ENCODE data around the gene TLN1. TPM values are rescaled to one million over a fixed set of nuclear protein-coding genes. Genes with fewer than 3 reads are reported as not detected.

The TLN1 gene
- polyA plus RNA-seq, 6 donors from 2014 or later = 15.6 to 128 (median 42.4) TPM

DNA sequence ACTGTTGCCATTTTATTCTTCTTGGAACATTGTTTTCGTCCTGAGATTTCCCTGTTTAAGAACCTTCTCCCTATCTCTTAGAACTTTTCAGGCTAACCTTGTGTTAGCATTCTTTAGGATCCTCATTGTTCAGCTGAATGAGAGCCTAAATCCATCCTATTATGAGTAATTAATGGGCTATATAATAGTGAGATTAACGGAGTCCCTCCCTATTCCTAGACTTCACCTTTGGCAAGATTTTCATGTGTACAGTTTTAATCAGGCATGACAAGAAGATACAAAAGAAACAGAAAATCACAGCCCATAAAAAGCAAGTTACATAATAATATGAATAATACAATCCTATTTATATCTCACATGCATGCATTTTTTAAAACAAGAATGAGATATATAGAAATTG, 31.2 kb upstream of the TLN1 start:
- ATAC-seq (ENCODE audit: low read depth in 2 of 2) (no peak), DNase-seq (no peak)
- peak overlapping the region in 2 of 6 donors; percentile 41 to 56 for H3K27ac Mint-ChIP-seq
- no peaks in the 10 kb centered on the region for H3K36me3 Mint-ChIP-seq
- peak overlapping the region in 1 of 8 donors; percentile 35 for H3K4me3 Mint-ChIP-seq
- peaks cover 31 to 51% (median 39%) of the 10 kb centered on the region in 3 donors for H3K4me1 Mint-ChIP-seq
- no peaks in the 10 kb centered on the region for H3K27me3 Mint-ChIP-seq
- H3K9me3 Mint-ChIP-seq = no peaks in the 10 kb centered on the region

DNA sequence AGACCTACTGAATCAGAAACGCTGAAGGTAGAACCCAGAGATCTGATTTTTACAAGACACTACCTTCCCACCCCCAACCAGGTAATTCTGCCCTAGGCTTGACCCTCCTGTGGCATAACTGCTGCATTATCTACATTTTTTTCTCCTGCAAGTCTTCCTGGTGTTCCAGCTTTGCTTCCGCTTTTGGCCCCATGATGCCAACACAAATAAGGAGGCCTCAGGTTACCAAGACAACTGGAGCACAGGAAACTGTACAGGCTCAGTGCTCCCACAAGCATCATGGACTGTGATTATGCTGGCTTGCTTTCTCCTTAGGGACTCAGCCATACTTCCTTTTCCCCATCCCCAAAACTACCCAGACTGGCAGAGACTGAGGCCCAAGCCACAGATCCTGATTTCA, 28.7 kb upstream of the TLN1 start:
- Mint-ChIP-seq H3K27me3 (no peaks in the 10 kb centered on the region), H3K4me1 (peaks cover 50 to 61% (median 60%) of the 10 kb centered on the region in 3 donors), H3K9me3 (no peaks in the 10 kb centered on the region), H3K36me3 (no peaks in the 10 kb centered on the region), H3K4me3 (peak overlapping the region in 3 of 8 donors; percentile 29 to 36 (median 32)), H3K27ac (peak overlapping the region in 4 of 6 donors; percentile 12 to 87 (median 44))
- ATAC-seq (ENCODE audit: low read depth in 2 of 2) (no peak), DNase-seq (no peak)

DNA sequence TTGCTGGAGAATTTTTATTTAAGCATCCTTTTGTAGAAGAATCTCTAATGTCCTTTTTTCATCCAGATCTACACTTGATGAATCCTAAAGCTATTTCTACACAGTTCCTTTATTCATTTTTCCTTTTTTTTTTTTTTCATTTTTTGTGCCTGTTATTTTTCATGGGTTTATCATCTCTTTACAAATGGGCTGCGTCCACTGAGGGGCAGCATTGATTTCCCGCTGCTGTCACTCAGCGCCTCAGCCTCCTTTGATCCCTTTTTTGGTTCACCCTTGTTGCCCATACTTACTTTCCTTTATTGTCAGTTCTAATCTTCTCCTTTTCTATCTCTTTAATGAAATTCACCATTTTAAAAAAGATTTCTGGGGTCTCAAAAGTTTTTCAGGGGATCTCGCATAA, 27.8 kb upstream of the TLN1 start:
- Mint-ChIP-seq H3K9me3 (no peaks in the 10 kb centered on the region), H3K27me3 (no peaks in the 10 kb centered on the region), H3K4me1 (peaks cover 50 to 67% (median 62%) of the 10 kb centered on the region in 3 donors), H3K27ac (peak overlapping the region in 5 of 6 donors; percentile 16 to 76 (median 47)), H3K4me3 (peak overlapping the region in 6 of 8 donors; percentile 31 to 72 (median 60)), H3K36me3 (no peaks in the 10 kb centered on the region)
- DNase-seq (no peak), ATAC-seq (ENCODE audit: low read depth in 2 of 2) (no peak)

DNA sequence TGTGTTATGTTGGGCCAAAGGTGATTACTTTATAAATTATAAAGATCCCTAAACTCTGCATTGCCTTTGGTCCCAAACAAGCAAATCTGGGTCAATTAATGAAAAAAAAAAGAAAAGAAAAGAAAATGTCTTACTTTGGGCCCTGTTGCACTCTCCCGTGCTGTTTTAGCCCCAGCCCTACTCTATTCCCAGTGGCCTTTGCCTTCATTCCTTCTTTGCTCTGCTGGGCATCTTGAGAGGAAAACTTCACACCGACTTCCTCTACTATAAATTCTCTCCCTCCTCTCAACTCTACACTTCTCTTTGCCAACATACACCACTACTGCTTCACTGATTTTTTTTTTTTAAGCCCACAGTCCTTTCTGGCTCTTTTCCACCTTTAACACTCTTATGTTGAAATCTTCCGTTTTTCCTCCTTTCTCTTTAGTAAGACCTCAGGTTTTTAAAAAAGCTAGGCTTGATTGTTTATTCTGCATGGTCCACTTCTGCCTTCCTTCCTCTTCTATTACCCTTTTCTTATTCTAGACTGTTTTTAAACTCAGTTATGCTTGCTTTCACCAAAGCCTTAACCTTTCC, 26.6 kb upstream of the TLN1 start:
- no peak for ATAC-seq (ENCODE audit: low read depth in 2 of 2)
- H3K27me3 Mint-ChIP-seq = no peaks in the 10 kb centered on the region
- H3K36me3 Mint-ChIP-seq = peaks cover 0 to 5% of the 10 kb centered on the region in 2 donors
- peaks cover 50 to 71% (median 66%) of the 10 kb centered on the region in 3 donors for H3K4me1 Mint-ChIP-seq
- no peak for DNase-seq
- H3K4me3 Mint-ChIP-seq = peak overlapping the region; percentile 61 to 99 (median 96)
- H3K9me3 Mint-ChIP-seq = no peaks in the 10 kb centered on the region
- peak overlapping the region; percentile 16 to 98 (median 92) for H3K27ac Mint-ChIP-seq

DNA sequence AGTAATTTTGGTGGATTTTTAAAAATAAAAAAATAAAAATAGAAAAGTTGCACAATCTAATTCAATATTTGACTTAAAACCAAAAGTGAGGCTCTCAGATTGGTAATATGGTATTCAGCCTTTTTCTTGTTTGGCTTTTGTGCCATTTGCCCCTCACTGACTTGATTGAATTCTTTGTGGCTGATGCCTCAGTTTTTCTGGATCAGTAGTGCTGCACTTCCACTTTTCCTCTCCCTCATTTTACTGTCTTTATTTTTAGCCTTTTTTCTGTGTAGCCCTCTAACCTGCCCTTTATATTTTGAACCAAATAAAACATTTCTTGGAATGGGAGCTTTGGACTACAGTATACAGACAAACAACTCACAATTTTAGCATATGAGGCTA, 25.9 kb upstream of the TLN1 start:
- H3K27me3 Mint-ChIP-seq = no peaks in the 10 kb centered on the region
- no peak for DNase-seq
- ATAC-seq (ENCODE audit: low read depth in 2 of 2) = no peak
- peak overlapping the region; percentile 7 to 98 (median 89) for H3K27ac Mint-ChIP-seq
- no peaks in the 10 kb centered on the region for H3K9me3 Mint-ChIP-seq
- H3K4me3 Mint-ChIP-seq = peak overlapping the region; percentile 86 to 99 (median 98)
- peaks cover 0 to 9% of the 10 kb centered on the region in 2 donors for H3K36me3 Mint-ChIP-seq
- H3K4me1 Mint-ChIP-seq = peaks cover 50 to 70% (median 65%) of the 10 kb centered on the region in 3 donors

DNA sequence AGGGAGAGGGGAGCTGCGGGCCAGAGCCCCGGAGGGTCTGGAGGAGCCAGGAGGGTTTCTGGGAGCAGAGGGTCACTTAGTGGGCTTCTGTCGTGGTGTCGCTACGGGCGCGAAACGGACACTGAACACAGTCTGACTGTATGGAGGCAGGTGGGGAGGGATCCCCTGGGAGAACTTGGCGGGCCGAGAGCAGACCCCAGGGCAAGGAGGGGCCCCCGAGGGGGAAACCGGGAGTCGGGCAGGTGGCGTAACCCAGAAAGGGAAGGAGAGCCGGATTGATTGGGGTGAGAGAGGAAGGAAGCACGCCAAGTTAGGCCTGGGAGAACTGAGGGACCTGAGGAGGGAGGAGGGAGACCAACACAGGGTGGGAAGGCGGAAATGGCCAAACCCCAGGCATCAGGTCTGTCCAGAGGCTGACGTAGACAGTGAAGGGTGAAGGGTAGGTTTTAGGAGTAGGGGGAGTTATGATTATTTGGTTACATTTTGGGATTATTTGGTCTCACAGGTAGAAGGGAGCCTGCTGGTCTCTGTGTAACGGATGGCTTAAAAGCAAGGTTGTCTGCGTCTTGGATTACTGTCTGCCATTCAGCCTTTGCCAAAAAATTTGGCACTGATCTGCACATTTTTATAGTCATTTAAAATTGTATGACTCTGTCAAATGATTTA, 25.4 kb upstream of the TLN1 start:
- Mint-ChIP-seq H3K4me1 (peaks cover 51 to 70% (median 63%) of the 10 kb centered on the region in 3 donors), H3K27me3 (no peaks in the 10 kb centered on the region), H3K27ac (peak overlapping the region; percentile 93 to 98 (median 97)), H3K4me3 (peak overlapping the region; percentile 86 to 99 (median 98)), H3K9me3 (no peaks in the 10 kb centered on the region), H3K36me3 (peaks cover 4 to 14% of the 10 kb centered on the region in 2 donors)
- no peak for DNase-seq
- ATAC-seq (ENCODE audit: low read depth in 2 of 2) = peak; percentile 6 to 26

DNA sequence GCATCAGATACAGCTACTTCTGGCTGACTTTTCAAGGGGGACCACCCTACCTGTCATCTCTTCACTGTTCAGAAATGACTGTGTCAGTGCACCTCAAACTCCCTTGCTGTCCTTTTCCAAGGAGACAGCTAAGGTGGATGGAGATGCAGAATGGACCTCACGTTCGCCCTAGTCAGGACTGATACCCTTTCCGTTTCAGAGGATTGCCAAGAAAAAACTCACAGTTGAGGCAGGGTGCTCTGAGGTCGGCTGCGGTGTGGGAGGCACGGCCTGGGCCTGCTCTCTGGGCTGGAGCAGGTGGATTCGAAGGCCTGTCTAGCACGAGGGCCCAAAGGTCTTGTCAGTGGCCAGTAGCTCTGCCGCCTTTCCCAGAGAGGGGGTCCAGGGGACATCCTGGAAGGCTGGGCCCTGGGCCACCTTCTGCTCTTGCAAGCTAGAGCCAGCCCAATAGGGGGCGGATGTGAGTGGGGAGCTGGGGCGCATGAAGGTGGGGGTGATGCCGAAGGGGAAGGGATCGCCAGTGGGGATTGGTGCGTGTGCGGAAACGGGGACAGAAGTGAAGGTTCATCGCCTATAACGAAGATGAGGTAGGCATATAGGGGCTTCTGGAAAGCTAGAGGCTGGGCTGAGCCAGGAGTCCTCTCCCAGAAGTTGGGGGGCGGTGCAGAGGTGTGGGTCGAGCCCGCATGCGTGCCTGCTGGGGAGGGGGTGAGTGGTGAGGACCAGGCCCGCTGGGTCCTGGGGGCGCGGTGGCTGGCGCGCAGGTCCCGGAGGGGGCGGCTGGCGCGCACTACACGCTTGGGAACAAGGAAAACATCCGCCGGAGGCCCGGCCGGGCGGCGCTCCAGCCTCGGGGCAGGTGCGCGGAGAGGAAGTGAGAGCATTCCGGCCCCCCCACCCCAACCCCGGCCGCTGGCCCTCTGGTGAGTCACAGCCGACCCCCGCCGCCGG, 24.6 kb upstream of the TLN1 start:
- peak overlapping the region; percentile 93 to 99 (median 98) for H3K27ac Mint-ChIP-seq
- peaks cover 7 to 21% of the 10 kb centered on the region in 2 donors for H3K36me3 Mint-ChIP-seq
- H3K4me1 Mint-ChIP-seq = peaks cover 55 to 66% (median 57%) of the 10 kb centered on the region in 3 donors
- H3K9me3 Mint-ChIP-seq = no peaks in the 10 kb centered on the region
- DNase-seq (peak; percentile 68), ATAC-seq (ENCODE audit: low read depth in 2 of 2) (peak; percentile 79 to 82)
- H3K4me3 Mint-ChIP-seq = peak overlapping the region; percentile 86 to 99 (median 98)
- no peaks in the 10 kb centered on the region for H3K27me3 Mint-ChIP-seq

DNA sequence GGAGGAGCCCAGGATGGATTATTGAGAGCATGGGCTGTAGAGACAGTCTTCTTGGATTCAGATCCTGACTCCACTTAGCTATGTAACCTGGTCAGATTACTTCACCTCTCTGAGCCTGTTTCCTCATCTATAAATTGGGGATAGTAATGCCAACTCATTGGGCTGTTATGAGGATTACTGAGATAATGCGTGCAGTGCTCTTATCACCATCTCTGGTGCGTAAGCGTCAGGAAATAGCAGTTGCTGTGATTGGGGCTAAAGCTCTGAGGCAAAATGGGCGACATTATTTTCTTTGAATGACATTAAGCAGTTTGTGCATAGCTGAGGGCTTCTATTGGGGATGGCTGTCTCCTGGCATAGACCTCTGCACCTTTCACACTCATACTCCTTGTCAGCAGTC, 23.1 kb upstream of the TLN1 start:
- ATAC-seq (ENCODE audit: low read depth in 2 of 2) = no peak
- Mint-ChIP-seq H3K4me3 (peak overlapping the region in 7 of 8 donors; percentile 7 to 99 (median 97)), H3K4me1 (peaks cover 49 to 60% (median 54%) of the 10 kb centered on the region in 3 donors), H3K27ac (peak overlapping the region in 3 of 6 donors; percentile 74 to 98 (median 94)), H3K36me3 (peaks cover 7 to 21% of the 10 kb centered on the region in 2 donors), H3K9me3 (no peaks in the 10 kb centered on the region), H3K27me3 (no peaks in the 10 kb centered on the region)
- no peak for DNase-seq

DNA sequence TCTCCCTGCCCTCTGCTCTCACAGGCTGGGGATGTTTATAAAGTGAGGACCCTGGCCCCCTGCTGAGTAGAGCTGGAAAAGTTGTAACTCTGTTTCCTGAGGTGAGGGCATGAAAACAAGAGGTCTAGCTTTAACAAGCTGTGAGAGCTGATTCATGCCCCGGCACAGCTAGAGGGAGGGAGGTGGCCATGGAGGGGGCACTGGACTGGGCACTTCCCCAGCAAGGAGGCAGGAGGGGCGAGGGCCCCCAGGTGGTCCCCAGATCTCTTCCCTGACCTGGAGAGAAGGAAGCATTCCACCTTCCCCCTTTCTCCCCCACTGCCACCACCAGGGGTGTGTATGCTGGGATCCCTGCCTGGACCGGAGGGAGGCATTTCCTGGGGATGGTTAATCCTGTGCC, 22.3 kb upstream of the TLN1 start, which contains the start of gene MSMP:
TSS of gene MSMP (minus strand) at position 13 of the 400 bp plus-strand sequence. CDS start 147 bp downstream, outside the sequence.
- H3K9me3 Mint-ChIP-seq = no peaks in the 10 kb centered on the region
- H3K36me3 Mint-ChIP-seq = peaks cover 7 to 21% of the 10 kb centered on the region in 2 donors
- H3K27me3 Mint-ChIP-seq = no peaks in the 10 kb centered on the region
- peaks cover 49 to 58% (median 54%) of the 10 kb centered on the region in 3 donors for H3K4me1 Mint-ChIP-seq
- H3K27ac Mint-ChIP-seq = peak within 1 kb of the TSS in 4 of 6 donors; percentile 20 to 98 (median 78)
- DNase-seq = no peak
- H3K4me3 Mint-ChIP-seq = peak within 1 kb of the TSS in 7 of 8 donors; percentile 61 to 98 (median 96)
- no peak for ATAC-seq (ENCODE audit: low read depth in 2 of 2)

DNA sequence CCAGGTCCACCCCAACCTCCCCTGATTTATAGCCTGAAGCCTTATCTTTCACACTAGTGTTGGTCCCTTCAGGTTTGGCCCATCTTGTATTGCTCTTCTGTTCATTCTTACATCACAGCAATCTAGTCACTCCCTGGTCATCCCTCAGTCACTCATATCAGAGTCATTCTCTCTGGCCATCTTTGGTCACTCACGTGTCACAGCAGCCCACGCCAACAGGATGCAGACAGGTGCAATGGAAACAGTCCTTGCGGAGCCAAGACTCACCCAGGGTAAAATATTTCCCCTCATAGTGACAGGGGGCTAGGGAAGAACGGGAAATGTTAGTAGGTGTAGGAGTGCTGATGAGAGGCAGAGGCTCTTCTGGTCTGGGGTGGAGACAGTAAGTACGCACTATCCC, 21.5 kb upstream of the TLN1 start:
- Mint-ChIP-seq H3K27me3 (no peaks in the 10 kb centered on the region), H3K36me3 (peaks cover 7 to 21% of the 10 kb centered on the region in 2 donors), H3K27ac (peak overlapping the region in 2 of 6 donors; percentile 66 to 72), H3K4me1 (peaks cover 44 to 52% (median 50%) of the 10 kb centered on the region in 3 donors), H3K4me3 (peak overlapping the region in 2 of 8 donors; percentile 4 to 96), H3K9me3 (no peaks in the 10 kb centered on the region)
- ATAC-seq (ENCODE audit: low read depth in 2 of 2) (no peak), DNase-seq (no peak)

DNA sequence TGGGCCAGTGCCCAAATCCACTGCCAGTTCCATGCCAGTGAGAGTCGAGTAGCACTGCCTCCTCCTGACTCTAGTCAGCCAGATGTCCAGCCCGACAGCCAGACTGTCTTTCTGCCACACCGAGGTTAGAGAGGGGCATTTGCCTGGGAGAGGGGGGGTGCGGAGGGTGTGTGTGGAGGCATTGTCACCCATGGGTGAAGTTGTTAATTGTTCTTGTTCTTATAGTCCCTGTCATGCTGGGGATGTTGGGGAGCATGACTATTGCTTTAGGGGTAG, 18.2 kb upstream of the TLN1 start:
- no peaks in the 10 kb centered on the region for H3K27me3 Mint-ChIP-seq
- H3K4me3 Mint-ChIP-seq = peak overlapping the region; percentile 91 to 98 (median 97)
- H3K4me1 Mint-ChIP-seq = peaks cover 51 to 54% (median 52%) of the 10 kb centered on the region in 3 donors
- peaks cover 7 to 21% of the 10 kb centered on the region in 2 donors for H3K36me3 Mint-ChIP-seq
- peak overlapping the region in 4 of 6 donors; percentile 94 to 95 (median 94) for H3K27ac Mint-ChIP-seq
- DNase-seq (no peak), ATAC-seq (ENCODE audit: low read depth in 2 of 2) (no peak)
- no peaks in the 10 kb centered on the region for H3K9me3 Mint-ChIP-seq

DNA sequence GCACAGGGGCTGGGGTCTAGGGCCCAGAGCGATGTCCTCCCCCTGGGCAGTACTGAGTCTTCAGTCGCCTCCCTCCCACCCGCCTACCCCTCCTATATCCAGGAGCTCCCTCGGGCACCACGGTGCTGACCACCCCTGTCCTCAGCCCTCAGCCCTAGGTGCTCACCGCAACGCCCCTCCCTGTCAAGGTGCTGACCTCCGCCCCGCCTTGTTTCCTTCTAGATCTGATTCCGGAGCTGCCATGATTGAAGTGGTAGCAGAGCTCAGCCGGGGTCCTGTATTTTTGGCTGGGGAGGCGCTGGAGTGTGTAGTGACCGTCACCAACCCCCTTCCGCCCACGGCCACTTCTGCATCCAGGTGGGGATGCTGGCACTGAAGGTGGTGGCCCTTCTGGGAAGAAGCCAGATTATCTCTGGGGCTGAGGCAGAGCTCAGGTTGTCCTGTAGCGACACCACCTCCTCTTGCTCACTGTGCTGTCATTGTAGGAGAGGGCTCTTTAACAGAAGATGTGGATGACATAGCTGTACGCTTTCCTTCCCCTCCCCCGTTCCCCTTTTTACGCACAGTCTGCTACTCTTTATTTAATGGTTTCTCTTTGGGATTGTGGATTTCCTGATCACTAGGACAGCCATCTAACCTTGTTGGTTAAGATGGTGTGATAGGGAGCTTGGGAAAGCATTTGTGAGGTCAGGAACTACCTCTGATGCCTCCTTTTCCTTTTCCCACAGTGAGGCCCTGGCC, 17.7 kb upstream of the TLN1 start:
- Mint-ChIP-seq H3K36me3 (peaks cover 7 to 21% of the 10 kb centered on the region in 2 donors), H3K4me3 (peak overlapping the region; percentile 91 to 98 (median 97)), H3K4me1 (peaks cover 51 to 54% (median 54%) of the 10 kb centered on the region in 3 donors), H3K27ac (peak overlapping the region; percentile 91 to 96 (median 94)), H3K9me3 (no peaks in the 10 kb centered on the region), H3K27me3 (no peaks in the 10 kb centered on the region)
- DNase-seq = no peak
- ATAC-seq (ENCODE audit: low read depth in 2 of 2) = peak; percentile 43 to 45

All from naive B cell (primary cell).